NCI-H1092 (cell line): ENCODE measurements around the gene SCG3.
A peak's percentile ranks its signal among the peaks of the same experiment; 100 is the strongest.

ENCODE experiments used
- DNase-seq: peaks from one replicate; lab custom pipeline; 2025; lab: John Stamatoyannopoulos, UW

The SCG3 gene

DNA sequence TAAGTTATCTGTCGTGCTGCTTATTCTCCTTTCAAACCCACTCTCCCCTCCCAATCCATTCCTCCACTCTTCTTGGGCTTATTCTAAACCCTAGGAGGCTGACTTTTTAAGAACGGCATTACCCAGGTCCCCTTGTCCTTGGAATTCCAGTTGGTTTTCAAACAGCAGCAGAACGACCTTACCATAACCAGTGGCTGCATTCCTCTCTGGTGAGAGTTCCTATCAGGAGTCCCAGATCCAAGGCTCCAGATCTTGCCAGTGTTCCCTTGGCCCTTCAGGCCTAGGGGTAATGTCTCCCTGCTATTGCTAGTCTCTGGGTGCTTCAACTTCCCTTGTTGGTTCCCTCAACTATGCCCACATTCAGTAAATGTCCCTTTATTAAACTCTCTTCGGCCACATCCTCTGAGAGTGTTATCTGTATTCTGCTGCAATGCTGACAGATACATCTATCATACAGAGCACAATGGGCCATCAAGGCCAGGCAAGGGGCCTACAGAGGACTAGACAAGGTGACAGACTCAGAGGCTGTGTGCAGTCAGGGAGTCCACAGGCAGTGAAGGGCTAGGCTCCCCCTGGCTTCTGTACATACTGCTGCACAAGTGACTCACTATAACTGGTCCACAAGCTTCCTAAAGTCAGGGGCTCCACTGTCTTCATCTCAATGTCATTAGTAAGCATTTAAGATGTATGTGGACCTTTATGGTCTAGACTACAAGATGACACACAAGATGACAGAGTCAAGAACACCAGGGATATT is 46.0 kb downstream of the SCG3 start:
- DNase-seq, result no peak

DNA sequence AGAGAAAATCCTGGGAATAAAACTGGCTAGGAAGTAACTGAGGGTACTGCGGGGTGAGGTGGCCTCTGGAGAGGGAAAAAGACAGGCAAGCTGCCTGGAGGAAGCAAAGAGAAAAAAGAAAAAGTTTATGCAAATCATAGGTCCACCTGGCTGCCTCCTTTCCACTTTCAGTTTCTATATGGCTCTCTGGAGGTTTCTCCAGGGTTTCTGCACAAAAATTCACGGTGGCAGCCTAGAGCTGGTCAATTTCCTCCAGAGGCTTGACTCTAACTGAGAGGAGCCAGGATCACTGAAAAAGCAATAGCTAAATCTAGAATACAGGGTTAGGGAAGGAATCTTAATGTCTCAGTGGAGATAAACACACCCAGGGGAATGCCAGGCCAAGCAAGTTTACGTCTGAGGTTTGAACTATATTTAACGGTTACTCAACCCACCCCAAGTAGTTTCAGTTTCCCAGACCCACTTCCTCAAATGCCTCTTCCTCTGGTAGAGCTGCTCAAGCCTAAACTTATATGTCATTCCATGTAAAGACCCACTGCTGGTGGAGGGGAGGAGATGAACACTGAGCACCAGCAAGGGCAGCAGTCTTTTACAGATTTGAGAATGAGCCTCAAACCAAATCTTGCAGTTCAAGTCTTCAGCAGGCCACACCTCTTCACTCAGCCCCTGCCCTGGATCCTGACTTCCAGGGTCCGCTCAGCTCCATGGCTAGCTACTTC is 50.4 kb downstream of the SCG3 start:
- no peak for DNase-seq

DNA sequence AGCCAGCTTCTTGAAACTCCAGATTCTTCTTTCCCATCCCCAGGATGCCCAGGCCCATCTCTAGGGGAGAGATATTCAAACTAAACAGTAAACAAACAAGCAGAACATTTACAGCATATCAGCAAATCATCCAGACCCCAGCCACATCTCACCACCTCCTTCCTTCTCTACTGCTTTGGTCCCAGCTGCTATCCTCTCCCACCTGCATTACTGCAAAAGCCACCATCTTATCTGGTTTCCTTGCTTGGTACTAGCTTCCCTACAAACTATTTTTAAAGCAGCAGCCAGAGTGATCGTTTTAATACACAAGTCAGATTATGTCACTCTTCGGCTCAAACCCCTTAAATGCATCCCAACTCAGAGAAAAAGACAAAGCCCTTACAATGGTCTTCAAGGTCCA is 51.3 kb downstream of the SCG3 start:
- no peak for DNase-seq

DNA sequence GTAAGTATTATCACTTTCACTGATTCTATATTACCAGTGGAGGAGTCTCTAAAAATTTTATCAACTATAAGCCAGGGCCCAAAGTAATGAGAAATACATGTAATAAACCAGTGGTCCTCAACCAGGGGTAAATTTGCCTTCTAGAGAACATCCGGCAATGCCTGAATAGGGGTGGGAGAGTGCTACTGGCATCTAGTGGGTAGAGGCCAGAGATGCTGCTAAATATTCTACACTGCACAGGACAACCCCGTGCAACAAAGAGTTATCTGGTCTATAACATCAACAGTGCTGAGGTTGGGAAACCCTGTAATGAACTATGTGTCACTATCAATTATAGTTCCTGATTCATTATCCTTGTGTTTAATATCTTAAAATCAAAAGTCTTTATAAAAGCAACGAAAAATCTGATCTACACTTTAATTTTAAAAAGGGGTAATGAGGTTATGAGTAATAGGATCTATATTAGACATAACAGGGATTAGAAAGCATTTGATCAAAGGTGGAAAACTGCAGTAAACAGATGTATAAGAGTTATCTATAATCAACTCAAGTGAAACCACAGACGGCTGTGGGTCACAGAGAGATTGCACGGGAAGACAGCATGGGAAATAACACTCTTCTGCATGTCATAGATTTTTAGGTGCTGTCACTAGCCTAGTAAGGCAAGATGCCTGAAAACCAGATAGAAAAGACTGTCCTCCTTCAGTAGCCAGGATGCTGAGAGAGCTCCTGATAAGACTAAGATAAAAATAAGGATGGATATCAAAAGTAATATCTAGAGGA is 54.1 kb downstream of the SCG3 start:
- DNase-seq, result no peak

DNA sequence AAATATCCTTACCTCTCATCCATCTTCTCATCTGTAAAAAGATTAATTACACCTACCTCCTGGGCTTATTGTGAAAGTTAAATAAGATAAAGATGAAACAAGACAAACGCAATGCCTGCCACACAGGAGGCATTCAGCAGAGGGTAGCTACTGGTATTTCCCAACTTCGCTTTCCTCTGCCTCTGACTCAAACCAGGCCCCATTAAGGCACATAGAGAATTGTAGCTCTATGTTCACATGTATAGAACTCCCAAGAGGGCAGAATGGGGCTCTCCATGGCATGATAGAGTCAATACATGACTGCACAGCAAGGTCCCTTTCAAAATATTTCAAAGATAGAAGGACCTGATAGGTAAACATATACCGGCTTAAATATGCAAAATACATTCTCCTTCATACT is 54.8 kb downstream of the SCG3 start:
- DNase-seq, result no peak

DNA sequence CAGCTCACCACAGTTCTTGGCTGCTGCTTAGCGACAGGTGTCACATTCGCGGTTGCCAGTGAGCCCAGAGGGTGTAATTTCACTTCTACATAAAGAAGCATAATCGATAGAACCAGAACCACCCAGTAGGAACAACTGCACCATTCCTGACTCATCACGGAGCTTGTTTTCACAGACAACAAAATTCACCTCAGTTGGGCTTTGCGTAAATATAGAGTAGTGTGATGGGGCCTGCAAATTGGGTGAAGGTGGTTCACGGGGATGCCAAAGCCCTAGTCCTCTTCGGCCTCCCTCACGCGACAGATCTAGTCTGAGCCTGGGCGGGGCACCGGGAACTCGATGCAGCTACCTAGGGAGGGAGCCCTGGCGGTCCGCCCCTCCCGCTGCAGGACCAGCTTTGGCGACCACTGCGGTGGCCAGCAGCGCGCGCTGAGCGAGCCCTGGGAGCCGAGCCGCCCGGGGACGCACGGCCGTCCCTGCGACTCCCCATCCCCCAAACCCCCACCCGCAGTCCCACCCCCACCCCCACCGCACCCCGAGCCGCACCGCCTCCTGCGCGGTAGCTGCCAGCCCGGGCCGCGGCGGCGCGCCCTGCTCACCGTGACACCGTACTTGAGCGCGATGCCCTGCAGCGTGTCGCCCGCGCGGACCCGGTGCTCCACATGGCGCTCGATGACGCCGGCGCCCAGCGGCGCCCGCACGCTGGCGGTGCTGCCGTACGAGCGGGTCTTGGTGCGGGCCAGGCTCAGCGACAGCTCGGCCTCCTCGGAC is 55.6 kb downstream of the SCG3 start:
- DNase-seq, result peak; percentile 22

DNA sequence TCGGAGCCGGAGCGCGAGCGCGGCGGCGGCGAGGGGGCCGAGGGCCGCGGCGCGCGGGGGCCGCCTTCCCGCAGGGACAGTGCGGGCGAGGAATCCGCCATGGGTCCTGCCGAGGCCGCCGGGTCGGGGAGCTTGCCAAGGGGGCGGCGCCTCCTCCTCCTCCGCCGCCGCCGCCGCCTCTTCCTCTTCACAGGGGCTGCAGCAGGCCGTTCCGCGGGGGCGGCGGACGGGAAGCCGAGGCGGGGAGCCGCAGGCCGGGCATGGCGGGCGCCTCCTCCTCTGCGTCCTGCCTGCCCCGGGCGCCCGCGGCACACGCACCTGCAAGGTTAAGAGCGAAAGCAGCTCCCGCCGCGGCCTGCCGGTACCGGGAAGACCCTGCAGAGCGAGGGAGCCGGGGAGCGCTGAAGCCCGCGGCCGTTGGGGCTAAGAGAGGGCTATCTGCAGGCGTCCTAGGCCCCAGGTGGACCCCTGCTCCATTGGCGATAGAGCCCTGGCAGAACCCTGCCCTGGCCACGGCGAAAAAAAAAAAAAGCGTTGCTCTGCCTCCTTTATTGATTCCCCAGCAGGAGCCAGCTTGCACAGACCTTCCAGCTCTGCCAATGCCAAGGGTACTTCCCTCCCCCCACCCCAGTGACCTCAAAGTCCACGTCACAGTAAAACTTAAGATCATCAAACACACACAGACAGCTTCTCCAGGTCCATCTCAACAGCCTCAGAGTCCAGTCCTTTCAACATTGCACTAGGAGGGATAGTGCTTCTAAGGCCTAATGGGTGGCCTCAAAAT is 56.4 kb downstream of the SCG3 start, which contains the start of gene LYSMD2:
LYSMD2 (minus strand) TSS at position 134 of the 784 bp plus-strand sequence; CDS start at position 101, 33 bp downstream.
- DNase-seq, result peak; percentile 32

DNA sequence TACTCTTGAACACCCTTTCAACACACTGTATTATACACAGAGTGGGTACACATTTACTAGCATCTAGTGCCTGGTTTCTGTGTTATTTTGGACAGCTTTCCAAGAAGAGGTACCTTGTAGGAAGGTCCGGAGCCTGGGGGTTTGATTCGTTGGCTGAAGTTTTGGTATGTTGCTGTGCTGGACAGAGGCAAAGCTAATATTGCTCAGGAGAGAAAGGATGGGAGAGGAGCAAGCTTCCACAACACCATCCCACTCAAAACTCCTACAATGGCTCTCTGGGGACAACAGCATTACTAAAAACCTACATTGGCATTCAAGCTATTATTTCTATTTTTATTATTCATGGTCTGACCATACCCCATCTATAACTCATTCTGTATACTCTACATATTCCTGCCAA is 57.2 kb downstream of the SCG3 start:
- no peak for DNase-seq

DNA sequence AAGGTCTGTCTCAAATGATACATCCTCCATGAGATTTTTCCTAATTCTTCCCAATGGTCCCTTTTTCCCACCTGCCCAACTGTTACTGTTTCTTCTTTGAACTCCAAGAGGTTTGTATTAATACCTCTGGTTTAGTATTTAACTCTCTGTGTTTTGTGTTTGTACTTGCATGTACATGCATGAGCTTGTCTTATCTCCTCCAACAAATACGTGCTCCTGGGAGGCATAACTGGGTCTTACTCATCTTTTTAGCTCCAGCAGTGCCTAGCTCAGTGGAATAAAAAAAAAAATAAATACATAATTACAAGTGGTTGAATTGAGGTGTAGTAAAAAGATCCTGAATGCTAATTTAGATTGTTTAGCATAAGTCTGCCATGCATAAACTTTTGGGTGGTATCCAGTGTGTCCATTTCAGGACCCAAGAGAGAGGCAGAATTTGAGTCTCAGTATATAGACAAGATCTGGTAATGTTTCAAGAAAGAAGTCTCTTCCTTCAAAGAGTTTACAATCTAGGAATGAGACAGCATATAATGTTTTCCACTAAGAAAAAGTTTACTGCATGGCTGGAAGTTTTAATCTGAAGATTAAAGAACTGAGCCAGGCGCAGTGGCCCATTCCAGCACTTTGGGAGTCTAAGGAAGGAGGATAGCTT is 57.9 kb downstream of the SCG3 start:
- DNase-seq, result no peak

DNA sequence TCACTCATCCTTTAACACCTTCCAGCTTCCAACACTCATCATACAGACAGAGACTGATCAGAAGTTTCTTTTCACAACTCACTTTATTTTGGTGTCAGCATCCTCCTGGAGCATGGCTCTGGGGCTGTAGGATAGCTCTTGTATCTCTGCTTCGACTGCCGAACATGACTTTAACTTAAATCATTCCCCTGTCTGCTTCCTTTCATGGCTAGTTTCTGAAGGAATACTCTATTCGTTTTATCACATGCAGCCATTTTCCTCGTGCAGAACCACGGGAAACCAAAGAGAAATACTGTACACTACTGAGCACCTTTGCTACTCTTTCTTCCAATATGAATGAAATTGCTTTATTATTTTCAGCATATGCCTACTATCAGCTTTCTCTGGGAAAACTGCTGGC is 68.0 kb downstream of the SCG3 start:
- DNase-seq, result no peak

DNA sequence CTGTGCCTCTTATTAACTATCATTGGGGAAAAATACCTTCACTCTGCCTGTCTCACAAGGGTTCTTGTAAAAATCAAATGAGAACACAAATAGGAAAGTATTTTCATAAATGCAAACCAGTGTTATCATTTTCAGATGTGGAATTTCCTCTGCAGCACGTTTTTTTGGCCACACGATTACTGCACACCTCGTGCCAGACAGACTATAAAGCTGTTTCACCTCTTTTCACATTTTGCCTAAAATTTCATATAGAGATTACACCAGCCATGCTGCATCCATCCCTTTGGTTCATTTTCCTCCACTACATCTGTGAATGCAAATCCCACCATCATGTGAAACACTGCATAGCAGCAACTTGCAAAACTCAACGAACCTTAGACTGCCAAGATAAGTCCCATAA is 68.9 kb downstream of the SCG3 start:
- no peak for DNase-seq

DNA sequence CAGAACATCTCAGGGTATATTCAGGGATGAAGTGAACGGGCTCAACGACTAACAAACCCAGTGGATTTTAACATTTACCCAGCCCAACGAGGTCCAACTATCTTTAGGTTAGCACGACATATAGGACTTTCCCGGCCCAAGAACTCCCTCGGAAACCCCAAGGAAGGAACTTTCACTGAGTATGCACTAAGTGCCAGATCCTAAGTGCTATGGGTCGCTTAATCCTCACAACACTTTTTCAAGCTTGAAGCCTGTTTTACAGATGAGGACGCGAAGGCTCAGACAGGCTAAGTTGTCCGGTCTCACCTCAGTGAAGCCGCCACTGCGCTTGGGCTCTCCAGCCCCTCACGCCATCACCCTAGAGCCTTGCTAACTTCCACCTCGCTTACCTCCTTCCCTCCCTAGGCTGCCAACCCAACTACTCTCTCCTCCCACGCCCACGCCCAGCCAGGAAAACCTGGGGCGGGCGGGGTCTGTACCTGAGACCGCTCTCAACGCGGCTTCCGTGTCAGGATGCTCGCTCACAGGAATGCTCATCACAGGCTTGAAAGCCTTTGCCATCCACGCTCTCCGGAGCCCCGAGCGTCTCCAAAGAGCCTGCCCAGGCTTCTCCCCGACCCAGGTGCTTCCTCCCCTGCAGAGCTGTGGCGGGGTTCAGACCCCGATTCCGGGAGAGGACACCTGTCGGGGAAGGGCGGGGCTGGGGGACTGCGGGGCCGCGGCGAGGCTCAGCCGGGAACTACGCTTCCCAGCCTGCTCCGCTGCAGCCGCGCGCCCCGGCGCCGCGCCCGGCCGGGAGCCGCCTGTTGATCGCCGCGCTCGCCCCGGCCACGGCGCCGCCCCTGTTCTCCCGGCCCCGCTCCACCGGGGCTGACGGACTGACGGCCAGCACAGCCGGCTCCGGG is 69.7 kb downstream of the SCG3 start, which contains the start of gene TMOD2:
TMOD2 (plus strand) TSS at position 806 of the 905 bp plus-strand sequence. CDS start 14,845 bp downstream, outside the sequence.
- DNase-seq, result no peak

DNA sequence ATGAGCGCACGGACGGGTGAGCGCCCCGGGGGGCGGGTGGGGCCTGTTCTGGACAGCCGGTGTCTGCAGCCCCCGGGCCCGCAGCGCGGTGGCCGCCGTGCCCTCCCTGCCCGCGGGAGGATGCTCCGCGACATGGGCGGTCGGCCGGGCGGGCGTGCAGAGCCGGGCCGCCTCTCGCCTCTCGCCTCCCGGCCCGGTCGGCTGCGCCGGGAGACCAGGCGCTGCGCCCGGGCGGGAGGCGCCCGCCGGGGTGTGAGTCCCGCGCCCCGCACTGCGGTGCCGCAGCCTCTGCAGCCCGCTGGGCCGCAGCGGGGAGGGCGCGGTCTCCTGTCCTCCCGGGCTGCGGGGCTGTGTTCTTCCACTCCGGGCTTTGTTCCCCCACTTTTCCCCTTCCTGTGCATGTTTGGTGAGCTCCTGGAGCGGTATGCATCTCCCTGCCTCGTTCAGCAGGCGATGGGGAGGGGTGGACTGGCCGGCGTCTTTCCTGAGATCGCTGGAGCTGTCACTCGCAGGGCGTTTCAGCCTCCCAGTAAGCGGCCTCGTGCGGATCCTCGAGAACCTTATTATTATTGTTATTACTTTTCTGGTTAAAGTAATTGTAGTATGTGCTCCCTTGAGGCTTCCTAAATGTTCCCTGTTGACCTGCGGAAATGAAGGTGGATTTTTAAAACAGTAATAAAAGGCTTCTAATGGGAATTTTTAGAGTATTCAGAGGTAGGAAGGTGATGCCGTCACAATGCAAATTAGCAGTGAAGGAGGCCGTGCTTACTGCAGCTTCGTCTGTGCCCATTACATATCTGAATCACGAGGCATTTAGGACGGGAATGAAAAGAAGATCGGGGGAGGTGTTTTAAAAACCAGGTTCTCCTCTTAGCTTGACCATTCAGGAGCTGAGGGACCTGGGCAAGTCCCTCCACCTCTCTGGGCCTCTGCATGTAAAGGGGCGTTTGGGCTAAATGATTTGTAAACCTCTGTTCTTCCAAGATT is 70.7 kb downstream of the SCG3 start:
- DNase-seq, result no peak

DNA sequence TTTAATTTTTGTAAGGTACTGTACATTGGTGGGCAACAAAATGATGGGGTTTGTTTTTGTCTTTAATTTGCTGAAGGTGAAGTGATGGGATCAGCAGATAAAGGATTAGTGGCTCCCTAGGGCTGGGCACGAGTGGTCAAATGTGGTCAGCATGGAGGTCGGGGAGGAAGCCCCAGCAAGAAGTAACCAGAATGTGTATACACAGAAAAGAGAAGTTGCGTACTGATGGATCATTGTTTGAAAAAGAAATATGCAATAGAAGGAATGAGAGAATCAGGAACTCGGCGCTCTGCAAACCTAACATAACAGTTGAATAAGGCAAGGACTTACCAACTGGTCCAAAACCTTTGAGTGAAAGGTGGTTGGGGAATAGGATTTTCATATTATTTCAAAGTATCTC is 71.6 kb downstream of the SCG3 start:
- no peak for DNase-seq

DNA sequence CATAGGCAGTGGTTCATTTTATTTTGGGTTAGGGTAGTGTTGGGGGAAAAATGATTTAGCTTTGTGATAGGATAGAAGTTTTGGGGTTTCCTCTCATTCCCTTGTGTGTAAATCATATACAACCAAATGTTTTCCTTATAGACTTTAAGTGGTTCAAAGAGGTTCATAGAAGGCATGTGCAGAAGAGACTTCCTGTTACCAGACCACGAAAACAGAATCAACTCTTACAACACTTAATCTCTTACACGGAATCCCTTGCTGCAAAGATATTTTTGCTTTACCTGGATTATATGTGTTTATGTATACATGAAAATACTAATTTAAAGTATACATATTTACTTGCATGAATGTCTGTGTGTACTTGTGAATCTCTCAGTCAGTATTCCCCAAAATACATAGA is 73.0 kb downstream of the SCG3 start:
- DNase-seq, result no peak

DNA sequence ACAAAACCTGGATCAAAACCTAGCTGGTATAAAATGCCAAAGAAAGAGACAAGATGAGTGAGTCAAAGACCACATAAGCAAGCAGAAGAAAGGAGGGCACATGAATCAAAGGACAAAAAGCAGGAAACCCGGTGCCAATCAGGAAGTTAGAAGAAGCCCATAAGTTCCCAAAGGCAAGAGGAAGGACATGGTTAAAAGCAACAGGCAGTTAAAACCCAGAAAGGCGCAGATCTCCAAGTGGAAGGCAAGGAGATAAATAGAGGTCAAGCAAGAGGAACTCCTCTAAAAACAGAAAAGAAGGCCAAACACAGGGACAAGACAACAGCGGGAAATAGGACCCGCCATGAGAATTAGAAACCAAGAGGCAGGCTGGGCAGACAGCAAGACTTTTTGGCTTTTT is 74.5 kb downstream of the SCG3 start:
- no peak for DNase-seq

DNA sequence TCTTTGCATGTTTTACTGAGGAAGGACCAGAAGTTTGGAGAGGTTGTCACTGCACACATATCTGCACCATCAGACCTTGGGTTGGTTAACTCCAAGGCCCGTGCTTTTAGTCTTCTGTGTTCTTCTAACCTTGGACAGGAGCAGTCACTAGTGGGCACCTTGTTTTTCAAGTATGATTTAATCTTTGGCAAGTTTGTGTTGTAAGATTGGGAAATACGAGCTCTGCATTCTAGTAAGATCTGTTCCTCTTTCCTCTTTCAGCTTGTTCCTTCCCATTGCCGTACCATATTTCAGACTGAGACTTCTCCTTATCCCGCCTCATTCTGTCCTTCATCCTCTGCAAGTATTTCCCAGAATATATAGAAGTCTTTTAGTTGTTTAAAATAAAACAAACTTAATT is 75.2 kb downstream of the SCG3 start:
- DNase-seq, result no peak

DNA sequence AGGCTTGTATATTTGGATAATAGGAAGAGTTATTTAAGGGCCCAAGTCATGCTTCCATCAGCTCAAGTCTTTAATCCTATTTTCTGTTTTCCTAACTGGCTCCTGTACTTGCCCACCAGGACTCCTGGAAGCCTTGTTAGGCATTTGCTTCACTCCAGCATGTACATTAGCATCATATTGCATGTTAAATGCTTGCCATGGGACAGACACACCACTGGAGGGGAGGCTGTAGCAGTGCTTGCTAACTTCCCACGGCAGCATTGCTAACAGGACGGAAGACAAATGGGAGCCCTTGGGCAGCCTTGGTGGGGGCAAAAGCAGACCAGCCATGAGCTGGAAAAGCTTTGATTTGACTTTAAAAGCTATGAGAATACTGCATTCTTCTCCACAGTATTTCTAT is 76.1 kb downstream of the SCG3 start:
- DNase-seq, result no peak
